Ishikawa (cell line): ENCODE measurements around the gene RPS28.
"Not testable (repeated sequence)": the region's sequence is repeated elsewhere in the genome, so short reads cannot be mapped to it uniquely, and the experiment has no call there.

Experiments used
- CEBPB ChIP-seq: IDR thresholded peaks from 2 replicates; pipeline ENCODE4 v1.6.1; 2012
- CREB1 ChIP-seq: IDR thresholded peaks from 2 replicates; pipeline ENCODE4 v1.6.1; 2012; ENCODE audit warnings: low read depth
- EP300 ChIP-seq: IDR thresholded peaks from 2 replicates; pipeline ENCODE4 v1.6.1; 2012; ENCODE audit warnings: borderline replicate concordance
- FOXM1 ChIP-seq: IDR thresholded peaks from 2 replicates; pipeline ENCODE4 v1.6.1; 2012; ENCODE audit warnings: low read depth, borderline replicate concordance
- MAX ChIP-seq: IDR thresholded peaks from 2 replicates; pipeline ENCODE4 v1.6.1; 2012
- NFIC ChIP-seq: IDR thresholded peaks from 2 replicates; pipeline ENCODE4 v1.6.1; 2012
- RAD21 ChIP-seq: IDR thresholded peaks from 2 replicates; pipeline ENCODE4 v1.6.1; 2012; ENCODE audit warnings: low read depth
- REST ChIP-seq: IDR thresholded peaks from 2 replicates; pipeline ENCODE4 v1.6.1; 2012; ENCODE audit warnings: low read depth, mild to moderate bottlenecking
- TAF1 ChIP-seq: IDR thresholded peaks from 2 replicates; pipeline ENCODE4 v1.6.1; 2012; ENCODE audit warnings: low read depth, mild to moderate bottlenecking
- TEAD4 ChIP-seq: IDR thresholded peaks from 2 replicates; pipeline ENCODE4 v1.6.1; 2012
- USF1 ChIP-seq: IDR thresholded peaks from 2 replicates; pipeline ENCODE4 v1.6.1; 2012
- YY1 ChIP-seq: IDR thresholded peaks from 2 replicates; pipeline ENCODE4 v1.6.1; 2012; ENCODE audit warnings: low read depth

GRCh38 chr19:8352845-8353244 lies 31.5 kb downstream of the RPS28 start:
- not testable (repeated sequence) for TF ChIP-seq TEAD4, FOXM1, CEBPB, RAD21, TAF1, REST, CREB1, YY1, EP300, USF1, NFIC
- TF ChIP-seq MAX: peak; percentile 28; the same call in 1 of the 2 replicates
